HG02943 (cell line): ENCODE measurements around the gene XRCC3.
A peak's percentile ranks its signal among the peaks of the same experiment; 100 is the strongest.

ENCODE experiments used
- ATAC-seq: cut with Tn5 transposase; IDR thresholded peaks from one replicate; pipeline ENCODE4 v1.9.1; 2021; ENCODE audit warnings: mild to moderate bottlenecking, low read depth, moderate library complexity; ENCODE audit not compliant: unreplicated experiment

Gene XRCC3

DNA sequence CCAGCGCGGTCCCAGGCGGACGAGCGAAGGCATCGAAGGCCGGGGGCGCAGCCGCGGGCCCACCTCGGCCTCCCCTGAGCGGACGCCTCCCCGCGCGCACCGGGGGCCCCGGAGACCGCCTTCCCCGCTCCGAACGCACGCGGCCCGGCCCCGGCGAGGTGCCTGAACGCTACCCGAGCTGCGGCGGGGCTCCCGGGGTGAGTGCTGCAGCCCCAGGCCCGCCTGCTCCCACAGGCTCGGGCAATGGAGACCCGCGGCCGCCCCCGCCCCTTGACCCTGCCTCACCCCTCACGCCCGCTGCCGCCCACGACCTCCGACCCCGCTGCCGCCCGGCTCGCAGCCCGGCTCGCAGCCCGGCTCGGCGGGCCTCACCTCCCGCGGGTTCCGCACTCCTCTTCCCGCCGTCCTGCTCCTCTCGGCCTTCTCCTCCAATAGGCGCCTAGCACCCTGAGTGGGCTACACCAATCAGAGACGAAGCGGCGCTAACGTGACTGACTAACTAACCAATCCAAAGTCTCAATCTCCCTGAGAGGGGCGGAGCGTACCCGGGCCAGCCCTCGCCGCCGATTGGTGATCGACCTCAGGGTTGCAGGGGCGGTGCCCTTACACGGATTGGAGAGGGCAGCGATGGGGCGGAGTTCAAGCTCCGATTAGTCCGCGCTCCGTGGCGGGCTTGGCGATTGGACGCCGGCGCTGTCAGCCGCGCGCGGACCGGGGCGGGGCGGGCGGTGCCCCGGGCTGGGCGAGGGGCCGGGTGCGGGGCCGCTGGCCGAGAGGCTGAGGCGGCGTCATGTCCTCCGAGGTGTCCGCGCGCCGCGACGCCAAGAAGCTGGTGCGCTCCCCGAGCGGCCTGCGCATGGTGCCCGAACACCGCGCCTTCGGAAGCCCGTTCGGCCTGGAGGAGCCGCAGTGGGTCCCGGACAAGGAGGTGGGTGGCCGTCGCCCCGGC lies at the start of gene XRCC3, which contains the start of gene ZFYVE21:
Gene XRCC3, minus strand, starts transcription at position 400 of the 949 bp plus-strand sequence. CDS start 4,364 bp downstream, outside the sequence.
Gene ZFYVE21, plus strand, starts transcription at position 759 of the 949 bp plus-strand sequence. Its CDS starts 32 bp downstream, at position 791.
- peak; percentile 94 for ATAC-seq

- ATAC-seq = peak; percentile 78
These were observed 48.7 kb upstream of the XRCC3 start for GRCh38 chr14:103763730-103764488.

DNA sequence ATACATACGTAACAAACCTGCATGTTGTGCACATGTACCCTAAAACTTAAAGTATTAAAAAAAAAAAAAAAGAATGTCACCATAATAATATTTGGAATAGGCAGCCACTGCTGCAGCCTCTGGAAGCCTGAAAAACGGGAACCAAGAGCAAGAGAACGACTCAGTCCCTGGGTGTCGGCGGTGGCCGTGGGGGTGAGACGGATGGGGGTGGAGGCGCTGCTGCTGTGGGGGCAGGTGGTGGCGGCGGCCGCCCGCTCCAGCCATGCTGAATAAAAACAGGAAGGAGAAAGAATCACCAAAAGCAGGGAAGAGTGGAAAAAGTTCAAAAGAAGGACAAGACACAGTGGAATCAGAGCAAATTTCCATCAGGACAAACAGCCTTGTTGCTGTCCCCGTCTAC lies 47.3 kb upstream of the XRCC3 start:
- ATAC-seq = no peak

GRCh38 chr14:103762036-103762435 lies 46.8 kb upstream of the XRCC3 start:
- no peak for ATAC-seq

GRCh38 chr14:103758059-103758776 lies 43.0 kb upstream of the XRCC3 start:
- ATAC-seq = no peak

DNA sequence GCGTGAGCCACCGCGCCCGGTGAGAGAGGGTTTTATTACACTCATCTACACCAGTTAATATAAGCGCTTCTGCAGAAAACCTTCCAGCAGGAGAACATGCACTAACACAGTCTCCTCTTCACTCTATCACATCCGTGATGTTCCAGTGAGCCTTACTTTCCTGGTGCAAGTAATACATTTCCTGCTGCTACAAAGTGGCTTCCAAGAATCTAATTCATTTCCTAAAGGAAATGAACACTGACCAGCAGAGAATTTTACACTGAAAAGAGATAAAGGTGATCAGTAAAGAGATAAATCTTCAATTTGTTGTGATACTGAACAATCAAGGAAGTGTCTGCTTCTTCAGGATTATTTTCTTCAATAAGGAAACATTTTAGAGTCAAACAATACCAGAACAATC lies 39.8 kb upstream of the XRCC3 start:
- ATAC-seq = no peak

GRCh38 chr14:103753774-103754173 lies 38.5 kb upstream of the XRCC3 start:
- ATAC-seq = no peak

- ATAC-seq = no peak
These were observed 34.6 kb upstream of the XRCC3 start for GRCh38 chr14:103749860-103750259.

DNA sequence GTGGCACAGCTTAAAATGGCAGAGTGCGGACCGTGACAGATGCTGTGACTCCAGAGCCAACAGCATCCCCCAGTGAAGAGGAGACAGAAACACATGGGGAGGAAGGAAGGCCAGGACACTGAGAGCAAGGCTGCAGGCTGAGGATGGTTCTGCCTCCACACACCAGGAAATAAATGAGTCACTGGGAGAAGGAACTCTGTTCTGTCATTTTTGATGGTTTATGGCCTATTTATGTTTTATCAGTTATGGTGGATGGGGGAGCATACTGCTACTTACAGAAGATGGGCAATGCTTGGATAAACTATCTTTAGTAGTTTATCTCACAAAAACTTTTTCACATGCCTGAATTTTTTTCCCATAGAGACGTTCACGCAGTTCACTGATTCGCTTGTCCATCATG lies 34.2 kb upstream of the XRCC3 start:
- ATAC-seq = no peak

DNA sequence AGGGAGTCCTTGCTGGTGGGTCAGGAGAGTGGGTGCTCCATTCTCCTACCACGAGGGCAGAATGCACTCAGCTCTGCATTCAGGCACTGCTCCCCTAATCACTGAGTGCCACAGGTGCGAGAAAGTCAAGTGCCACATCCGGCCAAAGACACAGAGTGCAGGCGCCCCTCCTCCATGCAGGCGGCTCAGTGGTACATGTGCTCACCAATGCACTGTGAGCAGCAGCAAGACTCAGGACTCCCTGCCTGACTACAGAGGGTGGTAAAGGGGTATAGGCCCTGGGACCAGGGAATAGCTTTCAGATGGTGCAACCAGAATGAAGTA lies 33.2 kb upstream of the XRCC3 start:
- no peak for ATAC-seq

GRCh38 chr14:103746701-103747100 lies 31.4 kb upstream of the XRCC3 start:
- ATAC-seq = no peak

- ATAC-seq = no peak
These were observed 30.2 kb upstream of the XRCC3 start for GRCh38 chr14:103745424-103745823.

- no peak for ATAC-seq
These were observed 29.6 kb upstream of the XRCC3 start for GRCh38 chr14:103744621-103745395.

DNA sequence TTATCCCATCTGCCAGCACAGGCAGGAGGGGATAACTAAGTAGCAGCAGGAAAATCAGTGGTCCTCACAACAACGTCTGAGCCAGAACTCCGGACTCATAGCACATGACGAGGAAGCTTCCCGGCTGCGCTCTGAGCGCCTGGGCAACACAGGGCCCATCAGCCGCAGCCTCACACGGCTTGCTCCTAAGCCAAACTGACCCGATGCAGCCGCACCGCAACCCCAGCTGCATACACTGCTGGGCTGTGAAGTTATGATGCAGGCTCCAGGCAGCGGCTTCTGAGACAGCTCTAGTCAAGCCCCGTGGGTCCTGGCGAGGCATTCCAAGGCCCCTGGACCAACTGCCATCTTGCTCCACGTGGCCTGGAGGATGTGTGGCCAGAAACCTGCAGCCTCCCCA lies 28.4 kb upstream of the XRCC3 start:
- no peak for ATAC-seq

- no peak for ATAC-seq
These were observed 27.4 kb upstream of the XRCC3 start for GRCh38 chr14:103742499-103743255.

DNA sequence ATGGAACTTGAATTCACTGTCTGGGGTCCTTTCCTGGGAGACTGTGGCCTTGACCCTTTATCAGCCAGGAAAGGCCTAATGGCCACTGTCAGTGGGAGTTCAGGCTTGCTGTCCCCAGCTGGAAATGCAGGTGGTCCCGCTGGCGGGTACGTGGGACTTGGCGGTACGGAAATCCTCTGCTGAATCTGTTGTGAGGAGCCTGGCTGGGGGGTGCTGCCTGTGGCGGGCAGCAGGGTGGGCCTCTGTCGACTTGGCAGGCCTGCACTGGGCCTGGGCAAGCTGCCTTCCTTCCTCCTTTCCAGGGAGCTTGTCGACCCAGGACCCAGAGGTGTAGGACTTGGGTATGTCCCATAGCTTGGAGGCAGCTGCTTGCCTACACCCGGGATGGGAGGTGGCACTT lies 26.6 kb upstream of the XRCC3 start:
- ATAC-seq = no peak

DNA sequence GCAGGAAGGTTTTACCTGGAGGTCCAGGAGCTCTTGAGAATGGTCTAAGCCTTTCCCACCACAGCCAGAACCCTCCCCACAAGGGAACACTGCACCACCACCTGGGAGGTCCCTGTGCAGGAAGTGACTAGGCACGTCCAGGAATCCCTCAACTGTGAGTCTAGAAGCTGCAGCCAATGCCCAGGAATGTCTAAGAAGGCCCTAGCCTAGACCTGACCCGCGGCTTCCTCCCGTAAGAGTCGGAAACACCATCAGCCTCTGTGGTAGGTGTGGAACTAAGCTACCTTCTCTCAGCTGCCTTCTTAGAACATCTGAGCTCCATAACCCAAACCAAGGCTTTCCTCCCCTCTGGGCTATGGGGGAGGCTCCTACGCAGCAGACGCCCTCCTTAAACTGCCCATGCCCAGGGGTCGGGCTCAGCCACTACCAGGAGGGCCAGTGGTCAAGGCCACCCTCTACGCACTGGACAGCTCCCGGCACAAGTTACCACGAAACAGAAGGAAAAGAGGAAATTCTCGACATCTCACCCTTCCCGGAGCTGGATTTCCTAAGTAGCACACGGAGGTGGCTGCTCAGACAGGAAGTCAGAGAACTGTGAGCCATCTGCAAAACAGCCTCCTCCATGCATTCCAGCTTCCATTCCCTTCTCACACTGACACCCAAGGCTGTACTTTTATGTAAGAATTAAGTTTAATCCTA lies 25.9 kb upstream of the XRCC3 start:
- no peak for ATAC-seq

DNA sequence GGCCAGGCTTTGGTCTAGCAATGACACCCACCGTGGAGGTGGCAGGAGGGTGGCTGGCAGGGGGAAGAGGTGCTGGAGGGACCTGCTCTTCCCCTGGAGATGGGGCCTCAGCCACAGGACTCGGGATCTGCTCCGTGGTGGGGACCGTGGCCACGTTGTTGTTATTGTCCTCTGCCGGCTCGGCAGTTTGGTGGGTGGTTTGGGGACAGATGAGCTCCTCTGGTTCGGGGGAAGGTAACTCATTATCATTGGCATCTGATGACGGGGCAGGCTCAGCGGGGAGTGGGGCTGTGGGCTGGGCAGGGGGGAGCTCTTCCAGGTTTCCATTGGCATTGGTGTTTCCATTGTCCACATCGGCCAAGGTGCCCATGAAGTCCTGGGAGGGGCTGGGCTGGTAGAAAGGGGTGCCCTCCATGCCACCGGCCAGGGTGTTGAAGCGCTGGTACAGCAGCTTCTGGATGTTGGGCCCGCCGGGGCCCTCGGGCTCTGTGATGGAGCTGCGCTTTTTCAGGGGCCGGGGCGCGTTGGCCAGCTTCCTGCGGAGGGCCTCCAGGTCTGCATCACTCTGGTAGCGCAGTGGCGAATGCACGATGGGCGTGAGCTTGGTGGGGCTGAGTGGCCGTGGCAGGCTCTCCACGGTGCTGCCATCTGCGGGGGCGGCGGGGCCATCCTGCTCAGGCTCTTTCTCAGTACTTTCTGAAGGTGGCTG lies 24.7 kb upstream of the XRCC3 start:
- ATAC-seq = no peak
